Measurements from ENCODE around the gene SCGB1C1.
"Not testable (repeated sequence)": the region's sequence is repeated elsewhere in the genome, so short reads cannot be mapped to it uniquely, and the experiment has no call there.

Gene SCGB1C1

DNA sequence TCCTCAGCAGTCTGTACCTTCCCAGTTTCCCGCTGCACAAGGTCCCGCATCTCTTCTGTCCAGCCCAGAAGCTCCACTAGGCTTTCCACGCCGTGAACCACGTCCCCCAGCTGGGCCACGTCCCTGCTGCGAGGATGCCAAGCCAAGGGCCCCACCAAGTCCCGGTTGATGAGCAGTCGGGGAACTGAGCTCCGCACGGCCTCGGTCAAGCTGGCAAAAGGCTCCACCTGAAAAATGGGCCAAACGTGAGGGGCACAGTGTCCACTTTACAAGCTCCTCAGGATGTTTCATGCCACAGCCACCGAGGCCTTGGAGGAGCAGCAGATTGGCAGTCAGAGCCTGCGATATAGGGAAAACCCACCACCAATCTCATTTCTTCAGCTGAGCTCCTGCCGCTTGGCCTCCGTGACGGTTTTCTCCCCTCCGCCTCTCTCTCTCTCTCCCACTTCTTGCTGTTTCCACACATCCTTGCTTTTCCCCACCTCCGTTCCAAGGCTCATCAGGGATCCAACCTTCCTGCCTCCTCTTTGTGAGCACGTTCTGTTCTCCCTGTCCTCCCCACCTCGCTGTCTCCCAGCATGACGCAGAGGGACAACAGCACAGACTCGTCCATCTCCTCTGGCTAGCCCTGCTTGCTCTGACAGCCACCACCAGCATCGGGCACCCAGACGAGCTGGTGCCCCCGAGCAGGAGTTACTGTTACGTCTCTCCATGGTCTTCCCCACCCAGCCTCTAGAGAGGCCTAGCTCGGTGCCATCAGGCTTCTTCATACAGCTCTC lies 26.1 kb downstream of the SCGB1C1 start:
- no peak for DNase-seq (ENCODE audit: low read depth in 2 of 2)

GRCh38 chr11:220641-221215 lies 27.9 kb downstream of the SCGB1C1 start:
- DNase-seq (ENCODE audit: low read depth in 2 of 2) = not testable (repeated sequence)

GRCh38 chr11:221539-221938 lies 28.7 kb downstream of the SCGB1C1 start:
- DNase-seq (ENCODE audit: low read depth in 2 of 2) = no peak

GRCh38 chr11:221998-222789 lies 29.3 kb downstream of the SCGB1C1 start:
- no peak for DNase-seq (ENCODE audit: low read depth in 2 of 2)

DNA sequence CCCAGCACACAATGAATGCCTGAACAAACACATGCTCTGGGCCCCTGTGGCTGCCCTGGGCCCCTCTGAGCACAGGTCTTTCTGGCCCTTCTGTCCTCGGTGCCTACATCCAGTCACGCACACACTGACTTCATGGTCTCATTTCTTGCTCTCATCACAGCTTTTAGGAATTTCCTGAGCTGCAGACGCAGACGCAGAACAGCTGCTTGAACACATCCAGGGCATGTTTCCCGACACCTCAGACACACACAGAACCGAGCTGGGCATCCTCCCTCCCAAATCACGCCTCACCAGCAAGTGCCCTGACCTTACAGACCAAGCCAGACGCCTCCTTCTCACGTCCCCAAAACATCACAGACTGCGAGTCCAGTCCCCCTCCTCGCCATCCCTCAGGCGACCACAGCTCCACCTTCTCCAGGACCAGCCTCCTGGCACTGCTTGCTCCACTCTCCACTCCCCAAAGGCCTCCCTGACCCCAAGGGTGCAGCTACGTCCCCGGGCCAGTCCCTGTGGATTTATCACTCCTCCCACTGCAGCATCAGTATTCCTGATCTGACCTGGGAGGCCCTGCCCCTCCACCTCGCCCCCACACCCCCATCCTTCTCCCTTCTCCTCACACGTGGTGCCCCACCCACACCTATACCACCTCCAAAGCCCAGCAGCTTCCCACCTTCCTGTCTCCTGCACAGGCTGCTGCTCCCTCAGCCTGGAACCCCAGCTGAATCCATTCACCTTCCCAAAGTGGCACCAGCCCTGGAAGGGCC lies 30.3 kb downstream of the SCGB1C1 start:
- no peak for DNase-seq (ENCODE audit: low read depth in 2 of 2)

- DNase-seq (ENCODE audit: low read depth in 2 of 2) = no peak
These were observed 31.0 kb downstream of the SCGB1C1 start for GRCh38 chr11:223884-224283.

- DNase-seq (ENCODE audit: low read depth in 2 of 2) = no peak
These were observed 31.5 kb downstream of the SCGB1C1 start for GRCh38 chr11:224424-224823.

DNA sequence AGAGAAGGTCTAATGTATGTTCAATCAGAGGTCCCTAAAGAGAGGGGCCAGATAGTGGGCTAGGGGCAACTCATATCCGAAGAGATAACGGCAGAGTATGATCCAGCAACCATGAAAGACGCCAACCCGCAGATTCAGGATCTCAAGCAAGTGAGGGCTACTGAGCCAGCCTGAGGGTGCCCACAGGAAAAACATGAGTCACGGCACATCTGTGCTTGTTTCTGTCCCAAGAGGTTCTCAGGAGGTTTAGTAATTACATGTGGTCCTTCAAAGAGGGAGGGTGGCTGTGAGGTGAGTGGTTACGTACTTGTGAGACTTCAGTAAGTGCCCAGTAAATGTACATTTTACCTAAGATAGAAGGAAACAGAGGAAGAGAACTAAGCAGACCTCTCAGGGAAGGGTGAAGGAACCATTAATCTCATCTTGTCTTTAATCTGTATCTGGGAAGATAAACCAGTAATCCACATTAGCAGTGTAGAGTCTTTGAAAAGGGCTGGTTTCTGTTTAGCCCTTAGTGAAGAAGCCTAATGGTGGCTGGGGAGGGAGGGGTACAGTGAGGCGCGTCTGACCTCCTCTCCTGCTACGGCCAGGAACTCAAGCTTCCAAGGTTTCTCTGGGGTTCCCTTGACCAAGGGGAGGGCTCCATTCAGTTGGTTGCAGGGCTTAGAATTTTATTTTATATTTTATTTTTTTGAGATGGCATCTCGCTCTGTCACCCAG lies 33.0 kb downstream of the SCGB1C1 start:
- no peak for DNase-seq (ENCODE audit: low read depth in 2 of 2)

- no peak for DNase-seq (ENCODE audit: low read depth in 2 of 2)
These were observed 35.0 kb downstream of the SCGB1C1 start for GRCh38 chr11:227824-228379.

GRCh38 chr11:230431-230830 lies 37.6 kb downstream of the SCGB1C1 start:
- no peak for DNase-seq (ENCODE audit: low read depth in 2 of 2)

- DNase-seq (ENCODE audit: low read depth in 2 of 2) = no peak
These were observed 40.1 kb downstream of the SCGB1C1 start for GRCh38 chr11:232783-233565.

GRCh38 chr11:235180-235579 lies 42.3 kb downstream of the SCGB1C1 start:
- DNase-seq (ENCODE audit: low read depth in 2 of 2) = no peak

DNA sequence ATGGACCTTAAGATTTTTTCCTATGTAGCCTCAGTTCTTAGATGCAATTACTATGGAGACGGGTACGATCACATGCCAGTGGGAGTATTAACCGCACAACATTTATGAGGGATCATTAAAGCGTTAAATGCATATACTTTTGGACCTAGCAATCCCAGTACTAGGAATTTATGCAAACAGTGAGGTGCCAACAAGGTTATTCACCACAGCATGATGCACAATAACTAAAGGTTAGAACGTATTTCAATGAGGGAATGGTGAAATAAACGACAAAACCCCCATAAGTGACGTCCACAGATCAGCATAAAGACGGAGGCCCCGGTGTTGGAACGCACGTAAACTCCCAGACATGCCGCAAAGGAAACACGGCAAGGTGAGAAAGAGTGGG lies 42.7 kb downstream of the SCGB1C1 start:
- no peak for DNase-seq (ENCODE audit: low read depth in 2 of 2)

GRCh38 chr11:235997-236773 lies 43.3 kb downstream of the SCGB1C1 start, which contains the start of gene SIRT3:
SIRT3 (minus strand) TSS chr11:236342; CDS start chr11:236328, 14 bp downstream.
- peak; percentile 55 to 70 for DNase-seq (ENCODE audit: low read depth in 2 of 2)

GRCh38 chr11:236774-237767 lies 44.2 kb downstream of the SCGB1C1 start, which contains the start of gene PSMD13:
PSMD13 (plus strand) TSS chr11:236976; CDS start chr11:237050, 74 bp downstream.
- peak; percentile 85 to 90 for DNase-seq (ENCODE audit: low read depth in 2 of 2)

- not testable (repeated sequence) for DNase-seq (ENCODE audit: low read depth in 2 of 2)
These were observed 45.5 kb downstream of the SCGB1C1 start for GRCh38 chr11:238346-238745.

GRCh38 chr11:240315-240714 lies 47.4 kb downstream of the SCGB1C1 start:
- DNase-seq (ENCODE audit: low read depth in 2 of 2) = no peak

DNA sequence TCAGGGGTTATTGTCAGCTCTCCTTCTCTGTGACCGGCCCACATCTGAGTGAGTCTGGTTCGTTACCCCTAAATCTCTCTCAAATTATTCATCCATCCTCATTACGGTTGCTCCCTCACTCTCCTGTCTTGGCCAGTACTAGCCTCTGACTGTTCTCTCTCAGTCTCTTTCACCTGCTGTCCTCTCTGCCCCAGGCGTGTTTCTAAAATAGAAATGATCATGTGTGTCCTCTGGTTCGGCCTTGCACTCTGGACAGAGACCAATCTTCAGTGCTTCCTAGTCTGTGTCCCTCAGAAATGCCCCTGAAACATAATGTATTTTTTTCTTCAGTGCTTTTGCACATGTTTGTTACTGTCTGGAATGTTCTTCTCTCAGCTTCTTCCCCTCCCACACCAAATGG lies 48.8 kb downstream of the SCGB1C1 start:
- DNase-seq (ENCODE audit: low read depth in 2 of 2) = no peak
